Body of pancreas (tissue), 4 donors: ENCODE results near the gene C2orf74.

Source experiments
- POLR2A ChIP-seq, 3 donors: fragments of 450-650 bp; IDR thresholded peaks; one replicate each; pipeline ENCODE4 v1.6.1; 2016; ENCODE audit warnings: antibody characterized with exemption in 3 of 3, mild to moderate bottlenecking in 2 of 3
- TF ChIP-seq, protein P1 (sequence below), 7 experiments: fragments of 450-650 bp in 4 of 7; fragments of 200-600 bp in 3 of 7; sonication (generic) in 3 of 7; IDR thresholded peaks; one replicate each; pipeline ENCODE4 v1.5.1; 2016 to 2019; ENCODE audit warnings: antibody characterized with exemption in 7 of 7

DNA sequence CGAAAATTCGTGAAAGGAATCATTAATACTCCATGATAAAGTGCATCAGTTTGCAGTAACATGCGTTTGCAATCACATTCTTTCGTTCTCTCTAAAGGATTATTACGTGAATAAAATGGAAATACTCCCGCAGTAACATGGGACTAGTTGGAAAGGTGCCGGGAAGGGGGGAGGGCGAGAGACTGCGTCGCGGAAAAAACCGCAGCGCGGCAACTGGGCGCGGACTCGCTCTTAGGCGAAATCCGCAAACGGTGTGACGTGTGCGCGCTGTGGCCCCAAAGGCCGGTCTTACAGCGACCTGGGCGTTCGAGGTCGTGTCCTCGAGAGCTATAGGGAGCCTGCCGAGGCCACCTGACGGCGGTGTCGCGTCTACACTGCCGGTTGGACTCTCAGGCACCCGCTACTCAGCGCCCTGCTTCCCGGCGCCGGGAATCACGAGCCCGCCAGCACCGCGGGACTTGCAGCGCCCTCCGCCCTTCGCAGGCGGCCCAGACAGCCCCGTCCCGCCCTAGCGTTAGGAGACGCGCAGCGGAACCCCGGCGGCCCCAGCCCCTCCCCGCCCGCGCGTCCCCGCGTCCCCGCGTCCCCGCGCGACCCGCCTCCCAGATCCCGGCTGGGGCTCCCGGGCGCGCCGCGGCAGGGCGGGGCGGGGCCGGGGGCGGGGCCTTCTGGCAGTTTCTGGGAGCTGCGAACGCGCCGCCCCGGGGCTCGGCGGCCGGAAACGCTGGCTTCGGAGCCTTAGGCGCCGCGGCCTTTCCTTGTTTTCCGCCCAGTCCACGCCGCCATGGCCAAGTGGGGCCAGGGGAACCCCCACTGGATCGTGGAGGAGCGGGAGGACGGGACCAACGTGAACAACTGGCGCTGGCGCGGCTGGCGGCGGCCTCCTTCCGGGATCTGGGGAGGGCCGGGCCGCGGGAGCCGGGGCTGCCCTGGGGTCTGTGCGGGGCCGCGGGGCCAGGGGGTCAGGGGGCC is 15.1 kb downstream of the C2orf74 start:
- TF ChIP-seq, protein P1, sequence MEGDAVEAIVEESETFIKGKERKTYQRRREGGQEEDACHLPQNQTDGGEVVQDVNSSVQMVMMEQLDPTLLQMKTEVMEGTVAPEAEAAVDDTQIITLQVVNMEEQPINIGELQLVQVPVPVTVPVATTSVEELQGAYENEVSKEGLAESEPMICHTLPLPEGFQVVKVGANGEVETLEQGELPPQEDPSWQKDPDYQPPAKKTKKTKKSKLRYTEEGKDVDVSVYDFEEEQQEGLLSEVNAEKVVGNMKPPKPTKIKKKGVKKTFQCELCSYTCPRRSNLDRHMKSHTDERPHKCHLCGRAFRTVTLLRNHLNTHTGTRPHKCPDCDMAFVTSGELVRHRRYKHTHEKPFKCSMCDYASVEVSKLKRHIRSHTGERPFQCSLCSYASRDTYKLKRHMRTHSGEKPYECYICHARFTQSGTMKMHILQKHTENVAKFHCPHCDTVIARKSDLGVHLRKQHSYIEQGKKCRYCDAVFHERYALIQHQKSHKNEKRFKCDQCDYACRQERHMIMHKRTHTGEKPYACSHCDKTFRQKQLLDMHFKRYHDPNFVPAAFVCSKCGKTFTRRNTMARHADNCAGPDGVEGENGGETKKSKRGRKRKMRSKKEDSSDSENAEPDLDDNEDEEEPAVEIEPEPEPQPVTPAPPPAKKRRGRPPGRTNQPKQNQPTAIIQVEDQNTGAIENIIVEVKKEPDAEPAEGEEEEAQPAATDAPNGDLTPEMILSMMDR (IDR thresholded peaks at IDR 0.05): peak in 4 of 7 experiments; percentile 2 to 27 (median 21)
- TF ChIP-seq POLR2A (IDR thresholded peaks at IDR 0.05): peak; percentile 92 to 98 (median 97)
